PC-9 (cell line): Measurements from ENCODE around the gene DLGAP4. TPM values are rescaled to one million over a fixed set of nuclear protein-coding genes. Genes with fewer than 3 reads are reported as not detected.
A peak's percentile ranks its signal among the peaks of the same experiment; 100 is the strongest.

Experiments used
- BruUV-seq: library from RNA; stranded (reverse); fragments of 400-500 nt; replicated peaks from 2 replicates; lab custom pipeline; 2021; lab: Mats Ljungman, UMichigan
- CTCF ChIA-PET: fragments of 300-600 bp; sonication (Branson Sonifier 250); formaldehyde crosslinking; loops from one replicate; lab custom pipeline; 2022; ENCODE audit warnings: antibody characterized with exemption; lab: Charles Lee
- POLR2A ChIA-PET: fragments of 300-600 bp; sonication (Branson Sonifier 250); formaldehyde crosslinking; loops from one replicate; lab custom pipeline; 2022; ENCODE audit warnings: antibody characterized with exemption; ENCODE audit not compliant: unreplicated experiment; lab: Charles Lee
- DNase-seq, 2 experiments: peaks; one replicate each; pipeline versions ENCODE4 v3.0.0 to v3.0.0-alpha.2; 2015 to 2022; ENCODE audit warnings: mixed read lengths in 1 of 2
- H2AFZ ChIP-seq: fragments of 200-600 bp; sonication (generic); 2 replicates; pipeline ENCODE4 v1.8.1; 2017; ENCODE audit warnings: antibody characterized with exemption
- H3F3A ChIP-seq: fragments of 200-600 bp; sonication (generic); 2 replicates; pipeline ENCODE4 v1.8.1; 2017; ENCODE audit warnings: antibody characterized with exemption, mild to moderate bottlenecking, low read depth; ENCODE audit not compliant: insufficient read depth
- H3K27ac ChIP-seq: fragments of 200-600 bp; sonication (generic); 2 replicates; pipeline ENCODE4 v1.6.1; 2016; ENCODE audit warnings: mixed run types
- H3K27me3 ChIP-seq: fragments of 200-600 bp; sonication (generic); 2 replicates; pipeline ENCODE4 v1.6.1; 2016; ENCODE audit warnings: low read depth, mixed run types; ENCODE audit not compliant: insufficient read depth
- H3K36me3 ChIP-seq: fragments of 200-600 bp; sonication (generic); 2 replicates; pipeline ENCODE4 v1.6.1; 2016; ENCODE audit warnings: low read depth, mixed run types
- H3K4me1 ChIP-seq: fragments of 200-600 bp; sonication (generic); replicated peaks from 2 replicates; pipeline ENCODE4 v1.6.1; 2016; ENCODE audit warnings: mixed run types; ENCODE audit not compliant: insufficient read depth
- H3K4me2 ChIP-seq: fragments of 200-600 bp; sonication (generic); 2 replicates; pipeline ENCODE4 v1.6.1; 2017; ENCODE audit warnings: mixed run types
- H3K4me3 ChIP-seq: fragments of 200-600 bp; sonication (generic); 2 replicates; pipeline ENCODE4 v1.6.1; 2016; ENCODE audit warnings: mixed run types
- H3K79me2 ChIP-seq: fragments of 200-600 bp; sonication (generic); 2 replicates; pipeline ENCODE4 v1.6.1; 2017; ENCODE audit warnings: low read depth, mixed run types
- H3K9me2 ChIP-seq: fragments of 200-600 bp; sonication (generic); 2 replicates; pipeline ENCODE4 v1.8.1; 2017; ENCODE audit warnings: mild to moderate bottlenecking; ENCODE audit not compliant: insufficient read depth
- H3K9me3 ChIP-seq: fragments of 200-600 bp; sonication (generic); 2 replicates; pipeline ENCODE4 v1.8.1; 2016; ENCODE audit warnings: low read depth; ENCODE audit not compliant: insufficient read depth
- H4K20me1 ChIP-seq: fragments of 200-600 bp; sonication (generic); 2 replicates; pipeline ENCODE4 v1.8.1; 2017; ENCODE audit not compliant: insufficient read depth
- EZH2 ChIP-seq: fragments of 200-600 bp; sonication (generic); IDR thresholded peaks from 2 replicates; pipeline ENCODE4 v1.8.0; 2017; ENCODE audit warnings: antibody characterized with exemption, low read depth
- intact Hi-C: fragments of 100-400 bp; cut with micrococcal nuclease; formaldehyde crosslinking; loops from one replicate; pipeline ENCODE4 v1.10.0; 2022; ENCODE audit not compliant: unreplicated experiment
- total RNA-seq: library from RNA; stranded (reverse); gene quantifications from 2 replicates; pipeline ENCODE4 v1.2.3, GENCODE V29; 2021
- TF ChIP-seq, protein P1 (sequence below): fragments of 200-600 bp; sonication (generic); conservative IDR thresholded peaks from 2 replicates; pipeline ENCODE4 v1.6.1; 2017; ENCODE audit warnings: mixed run types, antibody characterized with exemption, mild to moderate bottlenecking, moderate library complexity

Gene DLGAP4
- total RNA-seq, 1 experiment from 2014 or later, result 62.6 TPM

DNA sequence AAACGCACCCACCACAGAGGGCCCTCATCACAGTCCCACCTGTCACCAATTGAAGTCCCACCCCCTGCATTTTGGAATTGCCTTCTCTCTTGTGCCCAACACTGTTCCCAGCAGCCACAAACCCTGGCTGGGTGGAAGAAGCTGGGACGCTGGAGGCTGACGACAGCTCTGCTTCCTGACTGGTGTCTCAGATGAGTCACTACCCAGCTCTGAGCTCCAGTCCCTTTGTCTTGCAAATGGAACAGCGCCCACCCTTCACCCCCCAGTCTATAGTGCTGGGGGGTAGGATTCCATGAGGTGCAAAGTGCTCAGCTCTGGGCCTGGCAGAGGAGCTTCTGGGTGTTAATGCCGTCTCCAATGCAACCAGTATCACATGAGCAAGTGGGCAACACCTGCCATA, 85.3 kb downstream of the DLGAP4 start:
- H3K36me3 ChIP-seq, result no peaks in the 10 kb centered on the region
- peaks cover 27% of the 10 kb centered on the region for H3K27me3 ChIP-seq
- no peaks in the 10 kb centered on the region for H3K9me3 ChIP-seq
- TF ChIP-seq, protein P1, sequence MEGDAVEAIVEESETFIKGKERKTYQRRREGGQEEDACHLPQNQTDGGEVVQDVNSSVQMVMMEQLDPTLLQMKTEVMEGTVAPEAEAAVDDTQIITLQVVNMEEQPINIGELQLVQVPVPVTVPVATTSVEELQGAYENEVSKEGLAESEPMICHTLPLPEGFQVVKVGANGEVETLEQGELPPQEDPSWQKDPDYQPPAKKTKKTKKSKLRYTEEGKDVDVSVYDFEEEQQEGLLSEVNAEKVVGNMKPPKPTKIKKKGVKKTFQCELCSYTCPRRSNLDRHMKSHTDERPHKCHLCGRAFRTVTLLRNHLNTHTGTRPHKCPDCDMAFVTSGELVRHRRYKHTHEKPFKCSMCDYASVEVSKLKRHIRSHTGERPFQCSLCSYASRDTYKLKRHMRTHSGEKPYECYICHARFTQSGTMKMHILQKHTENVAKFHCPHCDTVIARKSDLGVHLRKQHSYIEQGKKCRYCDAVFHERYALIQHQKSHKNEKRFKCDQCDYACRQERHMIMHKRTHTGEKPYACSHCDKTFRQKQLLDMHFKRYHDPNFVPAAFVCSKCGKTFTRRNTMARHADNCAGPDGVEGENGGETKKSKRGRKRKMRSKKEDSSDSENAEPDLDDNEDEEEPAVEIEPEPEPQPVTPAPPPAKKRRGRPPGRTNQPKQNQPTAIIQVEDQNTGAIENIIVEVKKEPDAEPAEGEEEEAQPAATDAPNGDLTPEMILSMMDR, result no peak
- no peak for TF ChIP-seq EZH2
- no peak overlapping the region for H3K4me3 ChIP-seq
- H3K9me2 ChIP-seq, result no peaks in the 10 kb centered on the region
- BruUV-seq, result no TSS peak
- H2AFZ ChIP-seq, result no peak overlapping the region
- H3K4me1 ChIP-seq, result no peaks in the 10 kb centered on the region
- DNase-seq, result peak in 1 of 2 experiments; percentile 16
- H3K4me2 ChIP-seq, result no peak overlapping the region
- no peak overlapping the region for H3K27ac ChIP-seq
- ChIA-PET CTCF (interaction anchor here (0.6 to 1.2 kb wide), 2 partner anchors 8 to 1034 kb away, joined by 5 to 8 read pairs; no protein-coding TSS in a partner anchor), POLR2A (no interaction called here)
- intact Hi-C loops, result no loop called here
- no peaks in the 10 kb centered on the region for H4K20me1 ChIP-seq
- no peaks in the 10 kb centered on the region for H3K79me2 ChIP-seq
- 0 out of 2 replicates have a peak, but pooled peaks cover 2% of the 10 kb centered on the region for H3F3A ChIP-seq

DNA sequence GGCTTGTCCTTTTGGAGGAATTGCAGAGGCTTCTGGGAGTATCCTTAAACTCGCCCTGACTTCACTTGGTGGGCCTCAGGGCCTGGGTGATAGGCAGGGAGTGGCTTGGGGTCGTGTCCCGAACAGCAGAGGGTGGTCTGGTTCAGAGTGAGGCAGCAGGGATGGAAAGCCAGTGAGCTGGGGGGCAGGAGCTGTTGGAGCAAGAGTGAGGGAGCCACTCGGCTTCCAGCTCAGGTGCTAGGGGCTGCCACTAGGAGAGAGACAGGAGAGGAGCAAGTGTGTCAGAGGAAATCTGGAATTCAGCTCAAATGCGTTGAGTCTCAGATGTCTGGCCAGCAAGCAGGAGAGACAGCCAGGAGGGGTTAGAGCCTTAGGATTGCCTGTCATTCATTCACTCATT, 85.8 kb downstream of the DLGAP4 start:
- Histone ChIP-seq H3K4me1 (no peaks in the 10 kb centered on the region), H3K27me3 (peaks cover 25% of the 10 kb centered on the region), H3K9me3 (no peaks in the 10 kb centered on the region), H3K4me2 (no peak overlapping the region), H3K79me2 (no peaks in the 10 kb centered on the region), H2AFZ (no peak overlapping the region), H3K9me2 (no peaks in the 10 kb centered on the region), H3K36me3 (no peaks in the 10 kb centered on the region), H4K20me1 (no peaks in the 10 kb centered on the region), H3K4me3 (no peak overlapping the region), H3F3A (0 out of 2 replicates have a peak, but pooled peaks cover 5% of the 10 kb centered on the region), H3K27ac (no peak overlapping the region)
- no peak for DNase-seq
- ChIA-PET POLR2A (no interaction called here), CTCF (interaction anchor here (1.2 kb wide), 1 partner anchor 8 kb away, joined by 8 read pairs; no protein-coding TSS in a partner anchor)
- intact Hi-C loops, result no loop called here
- no peak for TF ChIP-seq EZH2
- TF ChIP-seq, protein P1, result no peak
- BruUV-seq, result no TSS peak

DNA sequence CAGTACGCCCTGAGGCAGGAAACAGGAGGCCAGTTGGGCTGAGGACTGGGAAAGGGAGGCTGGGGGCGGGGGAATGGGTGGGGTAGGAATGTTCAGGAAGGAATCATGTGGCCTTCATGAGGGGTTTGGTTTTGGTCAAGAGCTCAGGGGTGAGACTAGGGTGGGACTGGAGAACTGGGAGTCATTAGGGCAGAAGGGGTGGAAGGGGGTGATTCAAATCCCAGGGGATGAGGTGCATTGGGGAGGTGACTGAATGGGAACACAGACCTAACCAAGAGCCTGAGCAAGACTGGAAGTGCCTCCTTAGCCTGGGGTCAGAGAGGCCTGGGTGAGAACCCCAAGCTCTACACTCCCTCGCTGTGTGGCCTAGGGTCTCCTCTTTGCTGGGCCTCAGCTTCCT, 86.8 kb downstream of the DLGAP4 start:
- no peaks in the 10 kb centered on the region for H3K4me1 ChIP-seq
- no TSS peak for BruUV-seq
- H4K20me1 ChIP-seq, result no peaks in the 10 kb centered on the region
- no peak overlapping the region for H3K27ac ChIP-seq
- DNase-seq, result no peak
- H2AFZ ChIP-seq, result no peak overlapping the region
- H3K79me2 ChIP-seq, result no peaks in the 10 kb centered on the region
- H3K27me3 ChIP-seq, result peaks cover 15% of the 10 kb centered on the region
- no peak overlapping the region for H3K4me3 ChIP-seq
- peaks cover 11% of the 10 kb centered on the region; the same call in 1 of the 2 replicates for H3F3A ChIP-seq
- no peaks in the 10 kb centered on the region for H3K9me3 ChIP-seq
- H3K4me2 ChIP-seq, result no peak overlapping the region
- POLR2A ChIA-PET, result interaction anchor here (0.6 kb wide), 1 partner anchor 30 kb away, joined by 3 read pairs; no protein-coding TSS in a partner anchor
- TF ChIP-seq EZH2, result no peak
- TF ChIP-seq, protein P1, result no peak
- no peaks in the 10 kb centered on the region for H3K9me2 ChIP-seq
- intact Hi-C loops, result no loop called here
- no peaks in the 10 kb centered on the region for H3K36me3 ChIP-seq
- CTCF ChIA-PET, result interaction anchor here (0.7 kb wide), 1 partner anchor 213 kb away, joined by 10 read pairs; the partner anchor contains the start of gene RAB5IF
